MM.1S (cell line): Measurements from ENCODE around the gene TEX36.

Experiments used
- DNase-seq: peaks from one replicate; pipeline ENCODE4 v3.0.0-alpha.2; 2015
- H2AFZ ChIP-seq: fragments of 300-600 bp; sonication (generic); 2 replicates; pipeline ENCODE4 v1.6.0; 2016; ENCODE audit warnings: antibody characterized with exemption, low read length
- H3F3A ChIP-seq: fragments of 300-600 bp; sonication (generic); 2 replicates; pipeline ENCODE4 v1.6.1; 2016; ENCODE audit warnings: mild to moderate bottlenecking, antibody characterized with exemption, low read length, moderate library complexity, mixed read lengths; ENCODE audit not compliant: insufficient read depth
- H3K27ac ChIP-seq: fragments of 300-600 bp; sonication (generic); 2 replicates; pipeline ENCODE4 v1.5.1; 2016; ENCODE audit warnings: mild to moderate bottlenecking, low read length
- H3K27me3 ChIP-seq: fragments of 300-600 bp; sonication (generic); replicated peaks from 2 replicates; pipeline ENCODE4 v1.6.0; 2016; ENCODE audit warnings: low read length; ENCODE audit not compliant: insufficient read depth
- H3K36me3 ChIP-seq: fragments of 300-600 bp; sonication (generic); replicated peaks from 2 replicates; pipeline ENCODE4 v1.6.1; 2016; ENCODE audit warnings: mild to moderate bottlenecking, low read length, mixed read lengths; ENCODE audit not compliant: insufficient read depth
- H3K4me1 ChIP-seq: fragments of 300-600 bp; sonication (generic); 2 replicates; pipeline ENCODE4 v1.6.1; 2016; ENCODE audit warnings: low read length, mixed read lengths
- H3K4me2 ChIP-seq: fragments of 300-600 bp; sonication (generic); 2 replicates; pipeline ENCODE4 v1.6.0; 2016; ENCODE audit warnings: low read depth, low read length
- H3K4me3 ChIP-seq: fragments of 300-600 bp; sonication (generic); 2 replicates; pipeline ENCODE4 v1.5.1; 2016; ENCODE audit warnings: low read length, mixed read lengths
- H3K79me2 ChIP-seq: fragments of 300-600 bp; sonication (generic); 2 replicates; pipeline ENCODE4 v1.6.1; 2016; ENCODE audit warnings: mixed run types, low read length, mixed read lengths
- H3K9ac ChIP-seq: fragments of 300-600 bp; sonication (generic); 2 replicates; pipeline ENCODE4 v1.6.1; 2016; ENCODE audit warnings: low read length, mixed read lengths
- H3K9me2 ChIP-seq: fragments of 300-600 bp; sonication (generic); replicated peaks from 2 replicates; pipeline ENCODE4 v1.6.1; 2016; ENCODE audit warnings: mild to moderate bottlenecking, low read length, mixed read lengths; ENCODE audit not compliant: insufficient read depth
- H3K9me3 ChIP-seq: fragments of 300-600 bp; sonication (generic); replicated peaks from 2 replicates; pipeline ENCODE4 v1.6.1; 2016; ENCODE audit warnings: mild to moderate bottlenecking, low read length, mixed read lengths; ENCODE audit not compliant: insufficient read depth
- H4K20me1 ChIP-seq: fragments of 300-600 bp; sonication (generic); 2 replicates; pipeline ENCODE4 v1.6.1; 2016; ENCODE audit warnings: mild to moderate bottlenecking, low read length, moderate library complexity, mixed read lengths; ENCODE audit not compliant: insufficient read depth
- EZH2 ChIP-seq: fragments of 300-600 bp; sonication (generic); optimal IDR thresholded peaks from 2 replicates; pipeline ENCODE3; 2017; ENCODE audit warnings: low read depth, mild to moderate bottlenecking, antibody characterized with exemption, low read length, mixed read lengths
- EZH2phosphoT487 ChIP-seq: fragments of 300-600 bp; sonication (generic); IDR thresholded peaks from 2 replicates; pipeline ENCODE4 v1.6.1; 2018; ENCODE audit warnings: antibody characterized with exemption, low read length
- TF ChIP-seq, protein P1 (sequence below): fragments of 300-600 bp; sonication (generic); IDR thresholded peaks from 2 replicates; pipeline ENCODE4 v1.5.1; 2016; ENCODE audit warnings: antibody characterized with exemption, low read length, mixed read lengths

TEX36 gene

GRCh38 chr10:125638555-125638954, 44.4 kb downstream of the TEX36 start:
- no peaks in the 10 kb centered on the region for H4K20me1 ChIP-seq
- peaks cover 5% of the 10 kb centered on the region; the same call in 1 of the 2 replicates for H3K27me3 ChIP-seq
- TF ChIP-seq EZH2: no peak
- TF ChIP-seq, protein P1, sequence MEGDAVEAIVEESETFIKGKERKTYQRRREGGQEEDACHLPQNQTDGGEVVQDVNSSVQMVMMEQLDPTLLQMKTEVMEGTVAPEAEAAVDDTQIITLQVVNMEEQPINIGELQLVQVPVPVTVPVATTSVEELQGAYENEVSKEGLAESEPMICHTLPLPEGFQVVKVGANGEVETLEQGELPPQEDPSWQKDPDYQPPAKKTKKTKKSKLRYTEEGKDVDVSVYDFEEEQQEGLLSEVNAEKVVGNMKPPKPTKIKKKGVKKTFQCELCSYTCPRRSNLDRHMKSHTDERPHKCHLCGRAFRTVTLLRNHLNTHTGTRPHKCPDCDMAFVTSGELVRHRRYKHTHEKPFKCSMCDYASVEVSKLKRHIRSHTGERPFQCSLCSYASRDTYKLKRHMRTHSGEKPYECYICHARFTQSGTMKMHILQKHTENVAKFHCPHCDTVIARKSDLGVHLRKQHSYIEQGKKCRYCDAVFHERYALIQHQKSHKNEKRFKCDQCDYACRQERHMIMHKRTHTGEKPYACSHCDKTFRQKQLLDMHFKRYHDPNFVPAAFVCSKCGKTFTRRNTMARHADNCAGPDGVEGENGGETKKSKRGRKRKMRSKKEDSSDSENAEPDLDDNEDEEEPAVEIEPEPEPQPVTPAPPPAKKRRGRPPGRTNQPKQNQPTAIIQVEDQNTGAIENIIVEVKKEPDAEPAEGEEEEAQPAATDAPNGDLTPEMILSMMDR: no peak
- TF ChIP-seq EZH2phosphoT487: no peak
- no peaks in the 10 kb centered on the region for H3K4me1 ChIP-seq
- H3K36me3 ChIP-seq: no peaks in the 10 kb centered on the region
- no peaks in the 10 kb centered on the region for H3K79me2 ChIP-seq
- H3F3A ChIP-seq: no peaks in the 10 kb centered on the region
- no peaks in the 10 kb centered on the region for H3K9me3 ChIP-seq
- no peaks in the 10 kb centered on the region for H3K9me2 ChIP-seq
- H3K4me3 ChIP-seq: no peak overlapping the region
- H2AFZ ChIP-seq: no peak overlapping the region
- no peak overlapping the region for H3K9ac ChIP-seq
- no peak overlapping the region for H3K4me2 ChIP-seq
- no peak for DNase-seq
- H3K27ac ChIP-seq: no peak overlapping the region

- Histone ChIP-seq H3K36me3 (no peaks in the 10 kb centered on the region), H3K4me3 (no peak overlapping the region)
- DNase-seq: no peak
Measured at GRCh38 chr10:125637496-125637895, 45.5 kb downstream of the TEX36 start.

GRCh38 chr10:125634606-125635005, 48.4 kb downstream of the TEX36 start:
- Histone ChIP-seq H3K9ac (no peak overlapping the region), H3K4me2 (no peak overlapping the region), H3K79me2 (no peaks in the 10 kb centered on the region), H3K36me3 (no peaks in the 10 kb centered on the region), H3F3A (no peaks in the 10 kb centered on the region), H3K4me1 (no peaks in the 10 kb centered on the region), H3K27ac (no peak overlapping the region), H3K27me3 (peaks cover 9% of the 10 kb centered on the region; the same call in 1 of the 2 replicates), H3K4me3 (no peak overlapping the region), H3K9me3 (no peaks in the 10 kb centered on the region), H3K9me2 (no peaks in the 10 kb centered on the region), H2AFZ (no peak overlapping the region), H4K20me1 (no peaks in the 10 kb centered on the region)
- TF ChIP-seq EZH2phosphoT487 (no peak), EZH2 (no peak)
- TF ChIP-seq, protein P1: no peak
- DNase-seq: no peak

More at GRCh38 chr10:125637496-125637895, 45.5 kb downstream of the TEX36 start:
- no peak overlapping the region for H3K27ac ChIP-seq
- H3K9me3 ChIP-seq: no peaks in the 10 kb centered on the region
- no peaks in the 10 kb centered on the region for H3K79me2 ChIP-seq
- no peak for TF ChIP-seq EZH2phosphoT487
- TF ChIP-seq, protein P1: no peak
- no peak overlapping the region for H3K4me2 ChIP-seq
- peaks cover 12% of the 10 kb centered on the region; the same call in 1 of the 2 replicates for H3K27me3 ChIP-seq
- H3K9ac ChIP-seq: no peak overlapping the region
- H4K20me1 ChIP-seq: no peaks in the 10 kb centered on the region
- no peaks in the 10 kb centered on the region for H3F3A ChIP-seq
- no peaks in the 10 kb centered on the region for H3K9me2 ChIP-seq
- no peak overlapping the region for H2AFZ ChIP-seq
- H3K4me1 ChIP-seq: no peaks in the 10 kb centered on the region
